PFSK-1 (cell line): ENCODE data around the gene OR4D1.

Experiments
- POLR2AphosphoS5 ChIP-seq: IDR thresholded peaks from 2 replicates; pipeline ENCODE4 v1.6.1; 2012; ENCODE audit warnings: low read depth, mild to moderate bottlenecking, control low read depth, low read length, moderate library complexity
- TF ChIP-seq, protein P1 (sequence below), 2 experiments: IDR thresholded peaks; 2 replicates each; pipeline versions ENCODE4 v1.6.1 to v1.8.0; 2011 to 2012; ENCODE audit warnings: low read depth in 2 of 2, low read length in 2 of 2, control low read depth in 1 of 2, inconsistent platforms in 1 of 2, mild to moderate bottlenecking in 1 of 2, moderate library complexity in 1 of 2; ENCODE audit not compliant: insufficient read depth in 1 of 2

DNA sequence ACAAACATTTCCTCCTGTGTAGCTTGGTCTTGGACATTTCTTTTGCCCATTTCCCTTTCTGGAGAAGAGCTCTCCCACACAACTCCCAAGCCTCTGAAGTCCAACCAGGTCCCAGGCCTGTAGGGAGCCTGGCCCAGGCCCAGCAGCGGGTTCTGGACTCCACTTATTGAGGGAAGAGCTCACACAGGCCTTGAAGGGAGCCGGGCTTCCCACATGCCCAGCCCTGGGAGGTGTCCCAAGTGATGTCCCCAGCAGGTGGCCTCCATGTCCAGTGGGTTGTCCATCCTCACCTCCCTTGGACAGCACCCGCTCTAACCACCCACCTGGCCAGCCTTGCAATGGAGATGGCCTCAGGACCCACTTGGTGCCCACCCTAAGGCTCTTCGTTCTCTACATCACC, 38.4 kb downstream of the OR4D1 start:
- no peak for TF ChIP-seq POLR2AphosphoS5
- TF ChIP-seq, protein P1, sequence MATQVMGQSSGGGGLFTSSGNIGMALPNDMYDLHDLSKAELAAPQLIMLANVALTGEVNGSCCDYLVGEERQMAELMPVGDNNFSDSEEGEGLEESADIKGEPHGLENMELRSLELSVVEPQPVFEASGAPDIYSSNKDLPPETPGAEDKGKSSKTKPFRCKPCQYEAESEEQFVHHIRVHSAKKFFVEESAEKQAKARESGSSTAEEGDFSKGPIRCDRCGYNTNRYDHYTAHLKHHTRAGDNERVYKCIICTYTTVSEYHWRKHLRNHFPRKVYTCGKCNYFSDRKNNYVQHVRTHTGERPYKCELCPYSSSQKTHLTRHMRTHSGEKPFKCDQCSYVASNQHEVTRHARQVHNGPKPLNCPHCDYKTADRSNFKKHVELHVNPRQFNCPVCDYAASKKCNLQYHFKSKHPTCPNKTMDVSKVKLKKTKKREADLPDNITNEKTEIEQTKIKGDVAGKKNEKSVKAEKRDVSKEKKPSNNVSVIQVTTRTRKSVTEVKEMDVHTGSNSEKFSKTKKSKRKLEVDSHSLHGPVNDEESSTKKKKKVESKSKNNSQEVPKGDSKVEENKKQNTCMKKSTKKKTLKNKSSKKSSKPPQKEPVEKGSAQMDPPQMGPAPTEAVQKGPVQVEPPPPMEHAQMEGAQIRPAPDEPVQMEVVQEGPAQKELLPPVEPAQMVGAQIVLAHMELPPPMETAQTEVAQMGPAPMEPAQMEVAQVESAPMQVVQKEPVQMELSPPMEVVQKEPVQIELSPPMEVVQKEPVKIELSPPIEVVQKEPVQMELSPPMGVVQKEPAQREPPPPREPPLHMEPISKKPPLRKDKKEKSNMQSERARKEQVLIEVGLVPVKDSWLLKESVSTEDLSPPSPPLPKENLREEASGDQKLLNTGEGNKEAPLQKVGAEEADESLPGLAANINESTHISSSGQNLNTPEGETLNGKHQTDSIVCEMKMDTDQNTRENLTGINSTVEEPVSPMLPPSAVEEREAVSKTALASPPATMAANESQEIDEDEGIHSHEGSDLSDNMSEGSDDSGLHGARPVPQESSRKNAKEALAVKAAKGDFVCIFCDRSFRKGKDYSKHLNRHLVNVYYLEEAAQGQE (IDR thresholded peaks at IDR 0.05; ENCODE audit: insufficient read depth in 1 of 2, low read depth in 2 of 2, low read length in 2 of 2) = no peak
